IPS-18c (cell line): ENCODE data around the gene SVIL.

Experiments
- H3K4me3 ChIP-seq: 2 replicates; pipeline ENCODE4 v1.7.0; 2013; ENCODE audit warnings: low read depth, mild to moderate bottlenecking, low read length, moderate library complexity; ENCODE audit not compliant: insufficient read depth
- H3K9me3 ChIP-seq: one replicate; pipeline ENCODE4 v1.6.1; 2013; ENCODE audit warnings: mild to moderate bottlenecking, low read length, moderate library complexity; ENCODE audit not compliant: control insufficient read depth, insufficient read depth

The SVIL gene

GRCh38 chr10:29415876-29416275, 218.9 kb downstream of the SVIL start:
- H3K4me3 ChIP-seq = no peak overlapping the region
- H3K9me3 ChIP-seq = no peaks in the 10 kb centered on the region

- Histone ChIP-seq H3K4me3 (no peak overlapping the region), H3K9me3 (peaks cover 1% of the 10 kb centered on the region)
Observed at GRCh38 chr10:29414501-29414900, 220.3 kb downstream of the SVIL start.

- Histone ChIP-seq H3K4me3 (no peak overlapping the region), H3K9me3 (peaks cover 12% of the 10 kb centered on the region)
Observed at GRCh38 chr10:29412485-29412884, 222.3 kb downstream of the SVIL start.

- no peak overlapping the region for H3K4me3 ChIP-seq
Observed at GRCh38 chr10:29411666-29412315, 223.0 kb downstream of the SVIL start.

GRCh38 chr10:29409241-29410054, 225.3 kb downstream of the SVIL start:
- H3K9me3 ChIP-seq = peaks cover 12% of the 10 kb centered on the region
- peak overlapping the region; percentile 67 for H3K4me3 ChIP-seq

More at GRCh38 chr10:29411666-29412315, 223.0 kb downstream of the SVIL start:
- peaks cover 12% of the 10 kb centered on the region for H3K9me3 ChIP-seq

- Histone ChIP-seq H3K4me3 (peak overlapping the region; percentile 67), H3K9me3 (peaks cover 12% of the 10 kb centered on the region)
Observed at GRCh38 chr10:29408847-29409240, 225.9 kb downstream of the SVIL start.
